H9 (cell line): Measurements from ENCODE around the gene HDLBP. TPM values are rescaled to one million over a fixed set of nuclear protein-coding genes. Genes with fewer than 3 reads are reported as not detected.

Source experiments
- DNase-seq: peaks from one replicate; pipeline ENCODE4 v3.0.0-alpha.2; 2017
- H2AFZ ChIP-seq: one replicate; pipeline ENCODE4 v1.6.1; 2013; ENCODE audit warnings: mild to moderate bottlenecking, low read length, control low read depth, moderate library complexity
- H2AK5ac ChIP-seq: 2 replicates; pipeline ENCODE4 v1.6.1; 2013; ENCODE audit warnings: low read length, control low read depth, mixed read lengths; ENCODE audit not compliant: insufficient read length
- H2BK120ac ChIP-seq: one replicate; pipeline ENCODE4 v1.6.1; 2013; ENCODE audit warnings: low read depth, mild to moderate bottlenecking, low read length, control low read depth, inconsistent platforms; ENCODE audit not compliant: poor library complexity, severe bottlenecking
- H2BK12ac ChIP-seq: 2 replicates; pipeline ENCODE4 v1.6.1; 2013; ENCODE audit warnings: low read length, control low read depth, mixed read lengths, low read depth; ENCODE audit not compliant: insufficient read length
- H2BK15ac ChIP-seq: 2 replicates; pipeline ENCODE4 v1.6.1; 2013; ENCODE audit warnings: low read depth, low read length, control low read depth
- H2BK20ac ChIP-seq: one replicate; pipeline ENCODE4 v1.6.1; 2013; ENCODE audit warnings: low read depth, mild to moderate bottlenecking, low read length, control low read depth, inconsistent platforms; ENCODE audit not compliant: poor library complexity, severe bottlenecking
- H2BK5ac ChIP-seq: 2 replicates; pipeline ENCODE4 v1.6.1; 2013; ENCODE audit warnings: low read length, control low read depth, mixed read lengths; ENCODE audit not compliant: insufficient read length
- H3K14ac ChIP-seq: 2 replicates; pipeline ENCODE4 v1.6.1; 2013; ENCODE audit warnings: low read length, control low read depth; ENCODE audit not compliant: insufficient read depth
- H3K18ac ChIP-seq: 2 replicates; pipeline ENCODE4 v1.6.1; 2013; ENCODE audit warnings: low read depth, mild to moderate bottlenecking, mixed read lengths, low read length, control low read depth; ENCODE audit not compliant: insufficient read length
- H3K23ac ChIP-seq: 2 replicates; pipeline ENCODE4 v1.6.1; 2013; ENCODE audit warnings: low read length, control low read depth, mixed read lengths, low read depth; ENCODE audit not compliant: insufficient read length
- H3K23me2 ChIP-seq: 2 replicates; pipeline ENCODE4 v1.6.1; 2013; ENCODE audit warnings: low read depth, mild to moderate bottlenecking, mixed read lengths, low read length, control low read depth; ENCODE audit not compliant: insufficient read length, poor library complexity, severe bottlenecking
- H3K27ac ChIP-seq: 2 replicates; pipeline ENCODE4 v1.5.1; 2013; ENCODE audit warnings: low read length, control low read depth, mixed read lengths, low read depth; ENCODE audit not compliant: insufficient read length
- H3K27me3 ChIP-seq: 2 replicates; pipeline ENCODE4 v1.6.1; 2013; ENCODE audit warnings: low read length, control low read depth, inconsistent platforms; ENCODE audit not compliant: insufficient read depth
- H3K4ac ChIP-seq: 2 replicates; pipeline ENCODE4 v1.6.1; 2013; ENCODE audit warnings: low read depth, mild to moderate bottlenecking, control low read depth, inconsistent platforms, low read length, moderate library complexity
- H3K4me1 ChIP-seq: 2 replicates; pipeline ENCODE4 v1.6.1; 2013; ENCODE audit warnings: low read length, control low read depth, inconsistent platforms; ENCODE audit not compliant: insufficient read depth
- H3K4me2 ChIP-seq: 2 replicates; pipeline ENCODE4 v1.6.1; 2013; ENCODE audit warnings: low read length, control low read depth, mixed read lengths; ENCODE audit not compliant: insufficient read length, insufficient read depth
- H3K56ac ChIP-seq: 2 replicates; pipeline ENCODE4 v1.6.1; 2013; ENCODE audit warnings: low read depth, mild to moderate bottlenecking, mixed read lengths, low read length, control low read depth; ENCODE audit not compliant: insufficient read length
- H3K79me1 ChIP-seq: 2 replicates; pipeline ENCODE4 v1.6.1; 2013; ENCODE audit warnings: low read depth, mild to moderate bottlenecking, moderate library complexity, low read length, control low read depth, inconsistent platforms; ENCODE audit not compliant: insufficient read depth, poor library complexity, severe bottlenecking
- H3K79me2 ChIP-seq: 2 replicates; pipeline ENCODE4 v1.6.1; 2013; ENCODE audit warnings: low read length, control low read depth, inconsistent platforms; ENCODE audit not compliant: insufficient read depth
- H3K9ac ChIP-seq: 2 replicates; pipeline ENCODE4 v1.6.1; 2013; ENCODE audit warnings: low read length, control low read depth, mixed read lengths; ENCODE audit not compliant: insufficient read length; ENCODE audit errors: extremely low read depth
- H3K9me3 ChIP-seq: one replicate; pipeline ENCODE4 v1.6.1; 2013; ENCODE audit warnings: low read depth, low read length, inconsistent platforms; ENCODE audit not compliant: control insufficient read depth
- H3T11ph ChIP-seq: one replicate; pipeline ENCODE4 v1.6.1; 2013; ENCODE audit warnings: mild to moderate bottlenecking, low read length, control low read depth, inconsistent platforms
- H4K20me1 ChIP-seq: one replicate; pipeline ENCODE4 v1.6.1; 2013; ENCODE audit not compliant: control insufficient read depth, insufficient read length, insufficient read depth
- H4K5ac ChIP-seq: 2 replicates; pipeline ENCODE4 v1.6.1; 2013; ENCODE audit warnings: low read depth, mild to moderate bottlenecking, mixed read lengths, low read length, control low read depth; ENCODE audit not compliant: insufficient read length
- H4K8ac ChIP-seq: replicated peaks from 2 replicates; pipeline ENCODE4 v1.6.1; 2013; ENCODE audit warnings: low read length, control low read depth, mixed read lengths, low read depth; ENCODE audit not compliant: insufficient read length
- H4K91ac ChIP-seq: 2 replicates; pipeline ENCODE4 v1.6.1; 2013; ENCODE audit warnings: low read depth, mild to moderate bottlenecking, moderate library complexity, mixed read lengths, low read length, control low read depth; ENCODE audit not compliant: insufficient read length
- H3K27ac Mint-ChIP-seq, 3 experiments: 2 replicates in 2 of 3; 3 replicates in 1 of 3; pipeline ENCODE4 v1.8.0; 2020 to 2021; ENCODE audit warnings: mixed read lengths in 3 of 3, mild to moderate bottlenecking in 1 of 3, moderate library complexity in 1 of 3
- H3K27me3 Mint-ChIP-seq: 2 replicates; pipeline ENCODE4 v1.8.0; 2021; ENCODE audit warnings: low read depth, mild to moderate bottlenecking, moderate library complexity, mixed read lengths
- H3K36me3 Mint-ChIP-seq, 3 experiments: 2 replicates in 2 of 3; 3 replicates in 1 of 3; pipeline ENCODE4 v1.8.0; 2020 to 2021; ENCODE audit warnings: low read depth in 3 of 3, mixed read lengths in 3 of 3; ENCODE audit not compliant: insufficient read depth in 1 of 3
- H3K4me1 Mint-ChIP-seq, 2 experiments: 2 replicates each; pipeline ENCODE4 v1.8.0; 2020; ENCODE audit warnings: mixed read lengths in 2 of 2
- H3K4me3 Mint-ChIP-seq, 2 experiments: 2 replicates in 1 of 2; 3 replicates in 1 of 2; pipeline ENCODE4 v1.8.0; 2020 to 2021; ENCODE audit warnings: mild to moderate bottlenecking in 2 of 2, mixed read lengths in 2 of 2, moderate library complexity in 1 of 2
- H3K9me3 Mint-ChIP-seq, 2 experiments: 2 replicates in 1 of 2; 3 replicates in 1 of 2; pipeline ENCODE4 v1.8.0; 2020; ENCODE audit warnings: mild to moderate bottlenecking in 2 of 2, mixed read lengths in 2 of 2, moderate library complexity in 1 of 2
- CTCF ChIP-seq: fragments of 200-600 bp; sonication (generic); conservative IDR thresholded peaks from 3 replicates; pipeline ENCODE4 v1.8.0; 2021; ENCODE audit warnings: antibody characterized with exemption, mild to moderate bottlenecking
- WGBS: extraction: QIAGEN DNeasy Blood & Tissue Kit; methylation state at CpG from one replicate; pipeline ENCODE4 v1.1.7; 2013; ENCODE audit warnings: missing lambda C conversion rate, low lambda C conversion rate, mixed read lengths; ENCODE audit not compliant: insufficient read length; ENCODE audit errors: extremely low coverage; 5-methylcytosine and 5-hydroxymethylcytosine counted together
- total RNA-seq: library from RNA; stranded (reverse); gene quantifications from 2 replicates; pipeline ENCODE4 v1.2.1, GENCODE V29; 2021

Gene HDLBP
- total RNA-seq, 1 experiment from 2014 or later: 364 TPM

- Histone ChIP-seq H3K14ac (no peak overlapping the region), H3K27me3 (no peaks in the 10 kb centered on the region), H2BK12ac (no peak overlapping the region), H2AK5ac (no peak overlapping the region), H4K8ac (no peak overlapping the region), H3K4me1 (no peaks in the 10 kb centered on the region), H4K91ac (no peak overlapping the region), H4K5ac (no peak overlapping the region), H3K18ac (no peak overlapping the region), H2BK20ac (no peak overlapping the region), H2AFZ (no peak overlapping the region), H3K9me3 (no peaks in the 10 kb centered on the region), H3K4me2 (no peak overlapping the region), H2BK15ac (no peak overlapping the region), H3K27ac (no peak overlapping the region), H3K79me2 (no peaks in the 10 kb centered on the region), H3K79me1 (no peaks in the 10 kb centered on the region), H3K23ac (no peak overlapping the region), H3K4ac (no peak overlapping the region), H2BK120ac (no peak overlapping the region), H3T11ph (no peak overlapping the region), H2BK5ac (no peak overlapping the region), H3K9ac (no peak overlapping the region), H4K20me1 (no peaks in the 10 kb centered on the region), H3K56ac (no peak overlapping the region), H3K23me2 (no peaks in the 10 kb centered on the region)
- DNase-seq: no peak
- Mint-ChIP-seq H3K4me3 (no peak overlapping the region), H3K27ac (no peak overlapping the region), H3K9me3 (no peaks in the 10 kb centered on the region), H3K4me1 (peaks cover 0 to 4% of the 10 kb centered on the region in 2 experiments; a peak in 1 of 4 replicates), H3K27me3 (no peaks in the 10 kb centered on the region; the same call in none of the 2 replicates), H3K36me3 (no peaks in the 10 kb centered on the region; a peak in 1 of 7 replicates)
- WGBS: no CpG with 5 or more reads among the region's 10 CpGs
- no peak for TF ChIP-seq CTCF
Measured at GRCh38 chr2:241204010-241204384, 111.5 kb downstream of the HDLBP start.
